ENCODE data around the gene PTGDR. TPM values are rescaled to one million over a fixed set of nuclear protein-coding genes. Genes with fewer than 3 reads are reported as not detected.
A peak's percentile ranks its signal among the peaks of the same experiment; 100 is the strongest.

Gene PTGDR
- total RNA-seq, 2 donors from 2014 or later, result 0.28 to 0.89 TPM

- peak overlapping the region in 1 of 2 donors; percentile 20 for H3K27ac ChIP-seq
- H3K27me3 ChIP-seq, result no peaks in the 10 kb centered on the region
- no peaks in the 10 kb centered on the region for H3K9me3 ChIP-seq
- no peak for DNase-seq (ENCODE audit: low spot score)
- TF ChIP-seq CTCF (IDR thresholded peaks at IDR 0.05), result no peak
- H3K36me3 ChIP-seq, result no peaks in the 10 kb centered on the region
- H3K4me1 ChIP-seq, result peaks cover 0 to 27% of the 10 kb centered on the region in 2 donors
- peak overlapping the region; percentile 31 to 60 for H3K4me3 ChIP-seq
These were observed 46.0 kb downstream of the PTGDR start for GRCh38 chr14:52313462-52313861.

- H3K9me3 ChIP-seq, result no peaks in the 10 kb centered on the region
- H3K36me3 ChIP-seq, result no peaks in the 10 kb centered on the region
- H3K4me1 ChIP-seq, result peaks cover 0 to 27% of the 10 kb centered on the region in 2 donors
- H3K27ac ChIP-seq, result peak within 1 kb of the TSS in 1 of 2 donors; percentile 34
- no peak for TF ChIP-seq CTCF (IDR thresholded peaks at IDR 0.05)
- peak within 1 kb of the TSS; percentile 31 to 60 for H3K4me3 ChIP-seq
- DNase-seq (ENCODE audit: low spot score), result peak; percentile 84
- H3K27me3 ChIP-seq, result no peaks in the 10 kb centered on the region
These were observed 46.6 kb downstream of the PTGDR start, which contains the start of gene PTGER2 for GRCh38 chr14:52313903-52314594. PTGER2 (plus strand) TSS chr14:52314312; CDS start chr14:52314549, 237 bp downstream.

- H3K27me3 ChIP-seq, result no peaks in the 10 kb centered on the region
- H3K36me3 ChIP-seq, result no peaks in the 10 kb centered on the region
- TF ChIP-seq CTCF (IDR thresholded peaks at IDR 0.05), result no peak
- H3K4me1 ChIP-seq, result peaks cover 0 to 27% of the 10 kb centered on the region in 2 donors
- H3K9me3 ChIP-seq, result no peaks in the 10 kb centered on the region
- no peak for DNase-seq (ENCODE audit: low spot score)
- peak overlapping the region; percentile 31 to 60 for H3K4me3 ChIP-seq
- H3K27ac ChIP-seq, result peak overlapping the region in 1 of 2 donors; percentile 34
These were observed 47.3 kb downstream of the PTGDR start for GRCh38 chr14:52314595-52315354.

GRCh38 chr14:52315355-52315718 is 47.8 kb downstream of the PTGDR start:
- no peak for TF ChIP-seq CTCF (IDR thresholded peaks at IDR 0.05)
- H3K27me3 ChIP-seq, result no peaks in the 10 kb centered on the region

GRCh38 chr14:52318062-52318461 is 50.6 kb downstream of the PTGDR start:
- H3K4me3 ChIP-seq, result no peak overlapping the region
- peaks cover 0 to 23% of the 10 kb centered on the region in 2 donors for H3K4me1 ChIP-seq
- H3K36me3 ChIP-seq, result no peaks in the 10 kb centered on the region
- H3K27ac ChIP-seq, result no peak overlapping the region
- no peaks in the 10 kb centered on the region for H3K27me3 ChIP-seq
- H3K9me3 ChIP-seq, result peaks cover 0 to 17% of the 10 kb centered on the region in 2 donors
- TF ChIP-seq CTCF (IDR thresholded peaks at IDR 0.05), result no peak
- no peak for DNase-seq (ENCODE audit: low spot score)

More at GRCh38 chr14:52315355-52315718, 47.8 kb downstream of the PTGDR start:
- Histone ChIP-seq H3K4me3 (peak overlapping the region; percentile 31 to 60), H3K36me3 (no peaks in the 10 kb centered on the region), H3K9me3 (no peaks in the 10 kb centered on the region), H3K27ac (peak overlapping the region in 1 of 2 donors; percentile 34), H3K4me1 (peaks cover 0 to 27% of the 10 kb centered on the region in 2 donors)
- no peak for DNase-seq (ENCODE audit: low spot score)

Measured in right atrium auricular region (tissue), 2 donors.